Measurements from ENCODE around the gene STRN4. TPM values are rescaled to one million over a fixed set of nuclear protein-coding genes. Genes with fewer than 3 reads are reported as not detected.

The STRN4 gene
- total RNA-seq, 2 donors from 2014 or later = 142 to 155 TPM

- H3K27me3 ChIP-seq (ENCODE audit: control insufficient read depth, insufficient read depth, low read length, poor library complexity, severe bottlenecking) = no peaks in the 10 kb centered on the region
- H3K9me3 ChIP-seq (ENCODE audit: control insufficient read depth, low read length) = no peaks in the 10 kb centered on the region
- peak within 1 kb of the TSS; percentile 96 for H3K27ac Mint-ChIP-seq
- peak within 1 kb of the TSS; percentile 79 for H3K9ac ChIP-seq (ENCODE audit: extremely low read depth, low read length, poor library complexity, severe bottlenecking)
- H3K4me1 Mint-ChIP-seq = peaks cover 25% of the 10 kb centered on the region
- H3K36me3 Mint-ChIP-seq (ENCODE audit: low read depth) = peaks cover 28% of the 10 kb centered on the region
- peaks cover 5% of the 10 kb centered on the region for H3K9me3 Mint-ChIP-seq
- no peak for TF ChIP-seq CTCF (conservative IDR thresholded peaks at IDR 0.05)
- peak; percentile 76 for DNase-seq
- peaks cover 2% of the 10 kb centered on the region for H3K4me1 ChIP-seq (ENCODE audit: control insufficient read depth, insufficient read depth, low read length)
- H3K4me3 ChIP-seq (ENCODE audit: low read length) = peak within 1 kb of the TSS; percentile 97
- H3K27me3 Mint-ChIP-seq (ENCODE audit: insufficient read depth) = no peaks in the 10 kb centered on the region
- peak within 1 kb of the TSS; percentile 98 for H3K4me3 Mint-ChIP-seq
- peaks cover 10% of the 10 kb centered on the region for H3K36me3 ChIP-seq (ENCODE audit: control insufficient read depth, insufficient read depth, low read length)
- H3K27ac ChIP-seq (ENCODE audit: low read depth, low read length) = peak within 1 kb of the TSS; percentile 82
- 0% methylated on average over 8 to 68 of the region's 68 CpGs for WGBS, 2 experiments (ENCODE audit: insufficient coverage in 1 of 2, insufficient read length in 1 of 2)
Observed at GRCh38 chr19:46745521-46746280, 549 bp downstream of the STRN4 start, which contains the start of gene FKRP. Gene FKRP, plus strand, starts transcription at chr19:46746057. Its CDS starts 9,394 bp downstream, at chr19:46755451.

- Histone ChIP-seq H3K36me3 (ENCODE audit: control insufficient read depth, insufficient read depth, low read length) (peaks cover 13% of the 10 kb centered on the region), H3K27ac (ENCODE audit: low read depth, low read length) (no peak overlapping the region), H3K27me3 (ENCODE audit: control insufficient read depth, insufficient read depth, low read length, poor library complexity, severe bottlenecking) (no peaks in the 10 kb centered on the region), H3K4me1 (ENCODE audit: control insufficient read depth, insufficient read depth, low read length) (peaks cover 2% of the 10 kb centered on the region), H3K9me3 (ENCODE audit: control insufficient read depth, low read length) (no peaks in the 10 kb centered on the region), H3K4me3 (ENCODE audit: low read length) (peak overlapping the region; percentile 97), H3K9ac (ENCODE audit: extremely low read depth, low read length, poor library complexity, severe bottlenecking) (peak overlapping the region; percentile 79)
- WGBS, 2 experiments (ENCODE audit: insufficient coverage in 1 of 2, insufficient read length in 1 of 2) = 44 to 46% methylated on average over 5 to 8 of the region's 8 CpGs
- Mint-ChIP-seq H3K27ac (peak overlapping the region; percentile 96), H3K36me3 (ENCODE audit: low read depth) (peaks cover 30% of the 10 kb centered on the region), H3K4me3 (peak overlapping the region; percentile 98), H3K27me3 (ENCODE audit: insufficient read depth) (no peaks in the 10 kb centered on the region), H3K4me1 (peaks cover 27% of the 10 kb centered on the region), H3K9me3 (peaks cover 5% of the 10 kb centered on the region)
- DNase-seq = no peak
- no peak for TF ChIP-seq CTCF (conservative IDR thresholded peaks at IDR 0.05)
Observed at GRCh38 chr19:46745030-46745429, 1.2 kb downstream of the STRN4 start.

GRCh38 chr19:46744005-46744691, 2.1 kb downstream of the STRN4 start:
- Histone ChIP-seq H3K36me3 (ENCODE audit: control insufficient read depth, insufficient read depth, low read length) (peaks cover 12% of the 10 kb centered on the region), H3K27ac (ENCODE audit: low read depth, low read length) (no peak overlapping the region), H3K4me3 (ENCODE audit: low read length) (peak overlapping the region; percentile 97), H3K27me3 (ENCODE audit: control insufficient read depth, insufficient read depth, low read length, poor library complexity, severe bottlenecking) (no peaks in the 10 kb centered on the region), H3K9me3 (ENCODE audit: control insufficient read depth, low read length) (no peaks in the 10 kb centered on the region), H3K4me1 (ENCODE audit: control insufficient read depth, insufficient read depth, low read length) (peaks cover 2% of the 10 kb centered on the region), H3K9ac (ENCODE audit: extremely low read depth, low read length, poor library complexity, severe bottlenecking) (no peak overlapping the region)
- Mint-ChIP-seq H3K36me3 (ENCODE audit: low read depth) (peaks cover 33% of the 10 kb centered on the region), H3K4me1 (peaks cover 27% of the 10 kb centered on the region), H3K27me3 (ENCODE audit: insufficient read depth) (no peaks in the 10 kb centered on the region), H3K9me3 (peaks cover 5% of the 10 kb centered on the region), H3K4me3 (peak overlapping the region; percentile 98), H3K27ac (no peak overlapping the region)
- TF ChIP-seq CTCF (conservative IDR thresholded peaks at IDR 0.05) = no peak
- no peak for DNase-seq
- WGBS, 2 experiments (ENCODE audit: insufficient coverage in 1 of 2, insufficient read length in 1 of 2) = 93 to 96% methylated on average over 9 to 10 of the region's 12 CpGs

Data from endodermal cell (in vitro differentiated cells).